Esophagus muscularis mucosa (tissue), 3 donors: ENCODE measurements around the gene ATP1B1.

Experiments used
- CTCF ChIP-seq, 3 experiments: fragments of 200-600 bp in 2 of 3; fragments of 450-650 bp in 1 of 3; sonication (generic) in 2 of 3; IDR thresholded peaks; one replicate each; pipeline ENCODE4 v1.5.1; 2017 to 2019; ENCODE audit warnings: antibody characterized with exemption in 3 of 3, mild to moderate bottlenecking in 2 of 3, moderate library complexity in 1 of 3
- POLR2A ChIP-seq: fragments of 450-650 bp; IDR thresholded peaks from one replicate; pipeline ENCODE4 v1.6.1; 2017; ENCODE audit warnings: antibody characterized with exemption, moderate library complexity, mild to moderate bottlenecking, low read depth

GRCh38 chr1:169117014-169117413 is 10.5 kb downstream of the ATP1B1 start:
- TF ChIP-seq CTCF (IDR thresholded peaks at IDR 0.05), result no peak
- no peak for TF ChIP-seq POLR2A
